H1 (cell line): ENCODE measurements around the gene CYP27C1. TPM values are rescaled to one million over a fixed set of nuclear protein-coding genes. Genes with fewer than 3 reads are reported as not detected.

Source experiments
- CTCF ChIA-PET: fragments of 300-600 bp; sonication (Branson Sonifier 250); formaldehyde crosslinking; loops from one replicate; lab custom pipeline; 2021; ENCODE audit not compliant: partially characterized antibody; lab: Charles Lee
- POLR2A ChIA-PET: fragments of 300-600 bp; sonication (Branson Sonifier 250); formaldehyde crosslinking; loops from one replicate; lab custom pipeline; 2021; ENCODE audit warnings: inconsistent platforms; ENCODE audit not compliant: partially characterized antibody; lab: Charles Lee
- DNase-seq, 2 experiments: peaks; one replicate each; pipeline versions ENCODE4 v3.0.0 to v3.0.0-alpha.2; 2010 to 2022; ENCODE audit warnings: low spot score in 2 of 2, low read depth in 1 of 2, mixed read lengths in 1 of 2
- FAIRE-seq: peaks from 2 replicates; lab custom pipeline; 2011; peaks lifted over from hg19 to GRCh38; lab: Jason Lieb, UNC
- H2AFZ ChIP-seq: 2 replicates; pipeline ENCODE4 v1.8.1; 2012; ENCODE audit warnings: low read length, inconsistent platforms
- H2AK5ac ChIP-seq: 2 replicates; pipeline ENCODE4 v1.6.1; 2013; ENCODE audit warnings: low read depth, low read length
- H2BK120ac ChIP-seq: replicated peaks from 2 replicates; pipeline ENCODE3; 2013; ENCODE audit warnings: low read depth, low read length, inconsistent platforms
- H2BK12ac ChIP-seq: 2 replicates; pipeline ENCODE4 v1.6.1; 2013; ENCODE audit warnings: low read depth, low read length
- H2BK15ac ChIP-seq: 2 replicates; pipeline ENCODE4 v1.6.1; 2013; ENCODE audit warnings: low read length
- H2BK20ac ChIP-seq: 2 replicates; pipeline ENCODE4 v1.6.1; 2013; ENCODE audit warnings: low read length
- H2BK5ac ChIP-seq: 2 replicates; pipeline ENCODE4 v1.6.1; 2013; ENCODE audit warnings: low read depth, low read length
- H3K14ac ChIP-seq: 2 replicates; pipeline ENCODE4 v1.6.1; 2013; ENCODE audit warnings: inconsistent platforms; ENCODE audit not compliant: insufficient read length
- H3K18ac ChIP-seq: 2 replicates; pipeline ENCODE4 v1.6.1; 2013; ENCODE audit warnings: low read length; ENCODE audit errors: extremely low read depth
- H3K23ac ChIP-seq: 2 replicates; pipeline ENCODE4 v1.6.1; 2013; ENCODE audit warnings: inconsistent platforms; ENCODE audit not compliant: insufficient read length
- H3K23me2 ChIP-seq: 2 replicates; pipeline ENCODE4 v1.6.1; 2013; ENCODE audit warnings: low read depth, low read length
- H3K27ac ChIP-seq: 2 replicates; pipeline ENCODE4 v1.6.1; 2011; ENCODE audit warnings: low read depth, low read length, inconsistent platforms
- H3K27me3 ChIP-seq, 4 experiments: replicated peaks in 1 of 4; 1 replicate in 1 of 4; 2 replicates in 3 of 4; pipeline versions ENCODE4 v1.6.1 to v1.8.1; 2011 to 2013; ENCODE audit warnings: low read length in 3 of 4, mild to moderate bottlenecking in 3 of 4, inconsistent platforms in 2 of 4, mixed read lengths in 2 of 4, moderate library complexity in 1 of 4; ENCODE audit not compliant: control insufficient read depth in 3 of 4, insufficient read depth in 3 of 4; ENCODE audit errors: extremely low read depth in 1 of 4
- H3K36me3 ChIP-seq, 4 experiments: 2 replicates each; pipeline versions ENCODE4 v1.6.1 to v1.8.1; 2011 to 2013; ENCODE audit warnings: mild to moderate bottlenecking in 4 of 4, low read length in 3 of 4, moderate library complexity in 2 of 4, control low read depth in 1 of 4, inconsistent platforms in 1 of 4; ENCODE audit not compliant: insufficient read depth in 4 of 4, control insufficient read depth in 2 of 4
- H3K4ac ChIP-seq: replicated peaks from 2 replicates; pipeline ENCODE3; 2013; ENCODE audit warnings: low read length, low read depth, mixed read lengths, inconsistent platforms; ENCODE audit not compliant: insufficient read length
- H3K4me1 ChIP-seq, 4 experiments: replicated peaks in 1 of 4; 1 replicate in 1 of 4; 2 replicates in 3 of 4; pipeline versions ENCODE4 v1.6.1 to v1.8.1; 2011 to 2013; ENCODE audit warnings: low read length in 3 of 4, inconsistent platforms in 2 of 4, mixed read lengths in 1 of 4; ENCODE audit not compliant: insufficient read depth in 4 of 4, control insufficient read depth in 3 of 4
- H3K4me2 ChIP-seq, 2 experiments: 2 replicates each; pipeline versions ENCODE4 v1.6.1 to v1.8.1; 2011 to 2013; ENCODE audit warnings: low read depth in 2 of 2, low read length in 2 of 2, control low read depth in 1 of 2, inconsistent platforms in 1 of 2, mild to moderate bottlenecking in 1 of 2; ENCODE audit not compliant: insufficient read depth in 1 of 2
- H3K4me3 ChIP-seq, 4 experiments: fragments of 200-600, 300-600 bp in 1 of 4; sonication (generic), shearing (Covaris generic), sonication (Bioruptor Twin) in 1 of 4; 2 replicates each; pipeline versions ENCODE4 v1.5.1 to v1.8.1; 2011 to 2016; ENCODE audit warnings: low read length in 4 of 4, low read depth in 3 of 4, control low read depth in 2 of 4, inconsistent platforms in 2 of 4, mild to moderate bottlenecking in 2 of 4, mixed read lengths in 1 of 4, moderate library complexity in 1 of 4; ENCODE audit not compliant: insufficient read depth in 2 of 4; ENCODE audit errors: extremely low read depth in 1 of 4
- H3K56ac ChIP-seq: replicated peaks from 2 replicates; pipeline ENCODE3; 2013; ENCODE audit warnings: low read depth, mild to moderate bottlenecking, mixed read lengths, low read length, inconsistent platforms; ENCODE audit not compliant: insufficient read length
- H3K79me1 ChIP-seq: 2 replicates; pipeline ENCODE4 v1.6.1; 2013; ENCODE audit warnings: low read depth, low read length, control low read depth
- H3K79me2 ChIP-seq, 2 experiments: 2 replicates each; pipeline versions ENCODE4 v1.6.1 to v1.8.1; 2012 to 2013; ENCODE audit warnings: low read length in 2 of 2, mild to moderate bottlenecking in 2 of 2, inconsistent platforms in 1 of 2; ENCODE audit not compliant: insufficient read depth in 2 of 2, control insufficient read depth in 1 of 2
- H3K9ac ChIP-seq, 4 experiments: replicated peaks in 1 of 4; 1 replicate in 1 of 4; 2 replicates in 3 of 4; pipeline versions ENCODE4 v1.6.1 to v1.8.1; 2011 to 2013; ENCODE audit warnings: low read depth in 3 of 4, low read length in 3 of 4, control low read depth in 2 of 4, mild to moderate bottlenecking in 2 of 4, moderate library complexity in 2 of 4, inconsistent platforms in 1 of 4; ENCODE audit errors: extremely low read depth in 1 of 4
- H3K9me3 ChIP-seq, 2 experiments: 2 replicates each; pipeline versions ENCODE4 v1.6.1 to v1.8.1; 2012 to 2013; ENCODE audit warnings: mild to moderate bottlenecking in 2 of 2, moderate library complexity in 2 of 2, control low read depth in 1 of 2, inconsistent platforms in 1 of 2, low read depth in 1 of 2, low read length in 1 of 2, mixed read lengths in 1 of 2; ENCODE audit not compliant: insufficient read depth in 2 of 2
- H4K20me1 ChIP-seq, 2 experiments: replicated peaks in 1 of 2; 2 replicates each; pipeline versions ENCODE3 to v1.8.1; 2011 to 2013; ENCODE audit warnings: inconsistent platforms in 2 of 2, low read length in 2 of 2, mild to moderate bottlenecking in 1 of 2; ENCODE audit not compliant: insufficient read depth in 2 of 2, control insufficient read depth in 1 of 2
- H4K5ac ChIP-seq: 2 replicates; pipeline ENCODE4 v1.6.1; 2013; ENCODE audit warnings: low read length, low read depth, mixed read lengths, inconsistent platforms; ENCODE audit not compliant: insufficient read length
- H4K8ac ChIP-seq: 2 replicates; pipeline ENCODE4 v1.8.0; 2013; ENCODE audit warnings: mild to moderate bottlenecking, moderate library complexity, low read length, inconsistent platforms; ENCODE audit not compliant: insufficient read depth; ENCODE audit errors: extremely low read depth
- H4K91ac ChIP-seq: replicated peaks from 2 replicates; pipeline ENCODE3; 2013; ENCODE audit warnings: low read length, mixed read lengths, inconsistent platforms; ENCODE audit not compliant: insufficient read length
- ASH2L ChIP-seq: fragments of 200-600, 300-600 bp; sonication (generic); IDR thresholded peaks from one replicate; pipeline ENCODE4 v1.7.1; 2017; ENCODE audit warnings: low read length
- CBX8 ChIP-seq: fragments of 300-800, 300-1000 bp; sonication (generic); IDR thresholded peaks from 2 replicates; pipeline ENCODE4 v1.7.1; 2016; ENCODE audit warnings: low read depth, low read length, borderline replicate concordance
- JUN ChIP-seq: IDR thresholded peaks from 2 replicates; pipeline ENCODE4 v1.6.1; 2011; ENCODE audit warnings: low read depth, mild to moderate bottlenecking, improper control_type of control experiment, low read length
- JUND ChIP-seq: IDR thresholded peaks from 2 replicates; pipeline ENCODE4 v1.6.1; 2011; ENCODE audit warnings: mild to moderate bottlenecking, improper control_type of control experiment, low read length
- RFX5 ChIP-seq: IDR thresholded peaks from 2 replicates; pipeline ENCODE4 v1.6.1; 2011; ENCODE audit warnings: low read depth, low read length, improper control_type of control experiment, borderline replicate concordance
- TBP ChIP-seq: IDR thresholded peaks from 2 replicates; pipeline ENCODE4 v1.6.1; 2011; ENCODE audit warnings: low read depth, low read length, improper control_type of control experiment
- WGBS, 2 experiments: shearing (Covaris generic) in 1 of 2; methylation state at CpG; one replicate each; pipeline versions ENCODE4 v1.1.6 to v1.1.7; 2013 to 2015; ENCODE audit warnings: low lambda C conversion rate in 2 of 2, mixed read lengths in 2 of 2, inconsistent platforms in 1 of 2, low coverage in 1 of 2, missing lambda C conversion rate in 1 of 2; ENCODE audit not compliant: insufficient replicate concordance in 2 of 2, insufficient coverage in 1 of 2, insufficient read length in 1 of 2; ENCODE audit errors: extremely low coverage in 1 of 2, missing lambda C conversion rate in 1 of 2; 5-methylcytosine and 5-hydroxymethylcytosine counted together
- polyA plus RNA-seq, 7 experiments: library from polyadenylated mRNA; depleted of rRNA in 3 of 7; stranded (reverse) in 5 of 7; unstranded in 2 of 7; fragments of >200 nt in 5 of 7; fragments of 200-250 nt in 2 of 7; gene quantifications; 1 replicate in 5 of 7; 2 replicates in 1 of 7; 4 replicates in 1 of 7; pipeline versions ENCODE4 v1.2.1 to v1.2.3, GENCODE V29; 2011 to 2013; ENCODE audit warnings: missing spikeins in 2 of 7, mixed read lengths in 2 of 7
- total RNA-seq: library from RNA; stranded (reverse); fragmentation: NEBNext Ultra II Directional; extraction: Animal tissue kit (Norgen Biotek cat#: 25700); gene quantifications from 2 replicates; pipeline ENCODE4 v1.2.1, GENCODE V29; 2021
- TF ChIP-seq, protein P1 (sequence below): IDR thresholded peaks from 2 replicates; pipeline ENCODE4 v1.6.1; 2011; ENCODE audit warnings: low read length, improper control_type of control experiment
- TF ChIP-seq, protein P2 (sequence below): IDR thresholded peaks from 2 replicates; pipeline ENCODE4 v1.6.1; 2012; ENCODE audit warnings: low read length, inconsistent platforms
- TF ChIP-seq, protein P3 (sequence below), 3 experiments: IDR thresholded peaks; 1 replicate in 2 of 3; 2 replicates in 1 of 3; pipeline versions ENCODE4 v1.5.1 to v1.6.1; 2011; ENCODE audit warnings: low read length in 3 of 3, mild to moderate bottlenecking in 3 of 3, inconsistent platforms in 2 of 3, low read depth in 1 of 3, moderate library complexity in 1 of 3; ENCODE audit not compliant: insufficient read depth in 1 of 3; ENCODE audit errors: control extremely low read depth in 1 of 3

Gene CYP27C1
- total and polyA plus RNA-seq, 2 of the 8 experiments (the other 6 are each of a cell fraction or from before 2014, with no cell fraction given): 1.3 to 3.2 TPM

DNA sequence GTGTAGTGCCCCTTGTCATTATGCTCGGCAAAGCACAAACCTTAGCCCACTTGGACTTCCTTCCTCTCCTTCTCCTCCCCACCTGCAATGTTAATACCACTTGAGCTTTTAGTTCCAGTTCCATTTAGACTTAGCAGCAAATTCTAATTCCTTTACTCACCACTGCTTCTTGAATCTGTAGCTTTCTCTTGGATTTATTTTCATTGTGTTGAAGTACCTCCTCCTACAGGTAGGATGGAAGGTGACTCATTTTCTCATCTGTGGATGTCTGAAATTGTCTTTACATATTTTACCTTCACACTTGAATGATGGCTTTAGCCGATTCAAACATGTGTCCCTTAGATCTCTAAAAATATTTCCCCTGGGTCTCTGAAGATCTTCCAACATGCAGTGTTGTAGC, 80.3 kb downstream of the CYP27C1 start:
- no peaks in the 10 kb centered on the region for H3K79me1 ChIP-seq
- no peaks in the 10 kb centered on the region for H3K23me2 ChIP-seq
- no peak overlapping the region for H2BK15ac ChIP-seq
- H3K79me2 ChIP-seq: no peaks in the 10 kb centered on the region
- no peak overlapping the region for H3K14ac ChIP-seq
- no peak overlapping the region for H4K8ac ChIP-seq
- H2BK120ac ChIP-seq: no peak overlapping the region
- no peak overlapping the region for H2AFZ ChIP-seq
- no peak overlapping the region for H2BK20ac ChIP-seq
- POLR2A ChIA-PET: no interaction called here
- no peak overlapping the region for H3K18ac ChIP-seq
- H3K27ac ChIP-seq: no peak overlapping the region
- no peak overlapping the region for H3K4me3 ChIP-seq
- no peak overlapping the region for H3K23ac ChIP-seq
- H2BK5ac ChIP-seq: no peak overlapping the region
- no peak overlapping the region for H3K4me2 ChIP-seq
- H2AK5ac ChIP-seq: no peak overlapping the region
- FAIRE-seq (no peak), DNase-seq (no peak)
- CTCF ChIA-PET: interaction anchor here (1.0 to 2.8 kb wide), 9 partner anchors 8 to 72 kb away, joined by 3 to 21 read pairs (median 4); partner anchors contain the start of gene BIN1
- no peak overlapping the region for H3K56ac ChIP-seq
- WGBS, 2 experiments: 89% methylated on average over 2 of the region's 2 CpGs; no CpG with 5 or more reads in 1 of the 2 experiments
- no peak overlapping the region for H3K4ac ChIP-seq
- no peak overlapping the region for H4K5ac ChIP-seq
- no peak overlapping the region for H2BK12ac ChIP-seq
- H4K91ac ChIP-seq: no peak overlapping the region
- H3K4me1 ChIP-seq: no peaks in the 10 kb centered on the region
- no peak overlapping the region for H3K9ac ChIP-seq
- 0 out of 4 replicates have a peak, but pooled peaks cover 0 to 6% of the 10 kb centered on the region in 2 experiments for H3K9me3 ChIP-seq
- no peaks in the 10 kb centered on the region for H3K36me3 ChIP-seq
- no peaks in the 10 kb centered on the region for H4K20me1 ChIP-seq
- H3K27me3 ChIP-seq: 0 out of 7 replicates have a peak, but pooled peaks cover 0 to 2% (median 0%) of the 10 kb centered on the region in 4 experiments
- TF ChIP-seq, protein P1, sequence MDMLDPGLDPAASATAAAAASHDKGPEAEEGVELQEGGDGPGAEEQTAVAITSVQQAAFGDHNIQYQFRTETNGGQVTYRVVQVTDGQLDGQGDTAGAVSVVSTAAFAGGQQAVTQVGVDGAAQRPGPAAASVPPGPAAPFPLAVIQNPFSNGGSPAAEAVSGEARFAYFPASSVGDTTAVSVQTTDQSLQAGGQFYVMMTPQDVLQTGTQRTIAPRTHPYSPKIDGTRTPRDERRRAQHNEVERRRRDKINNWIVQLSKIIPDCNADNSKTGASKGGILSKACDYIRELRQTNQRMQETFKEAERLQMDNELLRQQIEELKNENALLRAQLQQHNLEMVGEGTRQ: no peak
- TF ChIP-seq, protein P2, sequence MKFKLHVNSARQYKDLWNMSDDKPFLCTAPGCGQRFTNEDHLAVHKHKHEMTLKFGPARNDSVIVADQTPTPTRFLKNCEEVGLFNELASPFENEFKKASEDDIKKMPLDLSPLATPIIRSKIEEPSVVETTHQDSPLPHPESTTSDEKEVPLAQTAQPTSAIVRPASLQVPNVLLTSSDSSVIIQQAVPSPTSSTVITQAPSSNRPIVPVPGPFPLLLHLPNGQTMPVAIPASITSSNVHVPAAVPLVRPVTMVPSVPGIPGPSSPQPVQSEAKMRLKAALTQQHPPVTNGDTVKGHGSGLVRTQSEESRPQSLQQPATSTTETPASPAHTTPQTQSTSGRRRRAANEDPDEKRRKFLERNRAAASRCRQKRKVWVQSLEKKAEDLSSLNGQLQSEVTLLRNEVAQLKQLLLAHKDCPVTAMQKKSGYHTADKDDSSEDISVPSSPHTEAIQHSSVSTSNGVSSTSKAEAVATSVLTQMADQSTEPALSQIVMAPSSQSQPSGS: no peak
- TF ChIP-seq, protein P3, sequence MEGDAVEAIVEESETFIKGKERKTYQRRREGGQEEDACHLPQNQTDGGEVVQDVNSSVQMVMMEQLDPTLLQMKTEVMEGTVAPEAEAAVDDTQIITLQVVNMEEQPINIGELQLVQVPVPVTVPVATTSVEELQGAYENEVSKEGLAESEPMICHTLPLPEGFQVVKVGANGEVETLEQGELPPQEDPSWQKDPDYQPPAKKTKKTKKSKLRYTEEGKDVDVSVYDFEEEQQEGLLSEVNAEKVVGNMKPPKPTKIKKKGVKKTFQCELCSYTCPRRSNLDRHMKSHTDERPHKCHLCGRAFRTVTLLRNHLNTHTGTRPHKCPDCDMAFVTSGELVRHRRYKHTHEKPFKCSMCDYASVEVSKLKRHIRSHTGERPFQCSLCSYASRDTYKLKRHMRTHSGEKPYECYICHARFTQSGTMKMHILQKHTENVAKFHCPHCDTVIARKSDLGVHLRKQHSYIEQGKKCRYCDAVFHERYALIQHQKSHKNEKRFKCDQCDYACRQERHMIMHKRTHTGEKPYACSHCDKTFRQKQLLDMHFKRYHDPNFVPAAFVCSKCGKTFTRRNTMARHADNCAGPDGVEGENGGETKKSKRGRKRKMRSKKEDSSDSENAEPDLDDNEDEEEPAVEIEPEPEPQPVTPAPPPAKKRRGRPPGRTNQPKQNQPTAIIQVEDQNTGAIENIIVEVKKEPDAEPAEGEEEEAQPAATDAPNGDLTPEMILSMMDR (IDR thresholded peaks at IDR 0.05; ENCODE audit: control extremely low read depth in 1 of 3, insufficient read depth in 1 of 3, low read depth in 1 of 3, low read length in 3 of 3): no peak
- TF ChIP-seq TBP: no peak
- TF ChIP-seq JUND: no peak
- no peak for TF ChIP-seq RFX5
- no peak for TF ChIP-seq ASH2L
- TF ChIP-seq JUN: no peak
- TF ChIP-seq CBX8: no peak
